H1 (cell line): Measurements from ENCODE around the gene CYB561. TPM values are rescaled to one million over a fixed set of nuclear protein-coding genes. Genes with fewer than 3 reads are reported as not detected.

Experiments
- ATF2 ChIP-seq: IDR thresholded peaks from 2 replicates; pipeline ENCODE4 v1.6.1; 2012; ENCODE audit warnings: low read length, inconsistent platforms
- KDM1A ChIP-seq: fragments of 200-600, 300-600 bp; sonication (generic); IDR thresholded peaks from 2 replicates; pipeline ENCODE4 v1.7.1; 2016; ENCODE audit warnings: mild to moderate bottlenecking, low read length, borderline replicate concordance
- polyA plus RNA-seq, 7 experiments: library from polyadenylated mRNA; depleted of rRNA in 3 of 7; stranded (reverse) in 5 of 7; unstranded in 2 of 7; fragments of >200 nt in 5 of 7; fragments of 200-250 nt in 2 of 7; gene quantifications; 1 replicate in 5 of 7; 2 replicates in 1 of 7; 4 replicates in 1 of 7; pipeline versions ENCODE4 v1.2.1 to v1.2.3, GENCODE V29; 2011 to 2013; ENCODE audit warnings: missing spikeins in 2 of 7, mixed read lengths in 2 of 7
- total RNA-seq: library from RNA; stranded (reverse); fragmentation: NEBNext Ultra II Directional; extraction: Animal tissue kit (Norgen Biotek cat#: 25700); gene quantifications from 2 replicates; pipeline ENCODE4 v1.2.1, GENCODE V29; 2021

Gene CYB561
- total and polyA plus RNA-seq, 2 of the 8 experiments (the other 6 are each of a cell fraction or from before 2014, with no cell fraction given): 19.7 to 23.4 TPM

GRCh38 chr17:63442074-63442473, 4.0 kb downstream of the CYB561 start (continued):
- TF ChIP-seq ATF2 (no peak), KDM1A (no peak)
